Limb (tissue), 2 donors: ENCODE data around the gene NUP160.
A peak's percentile ranks its signal among the peaks of the same experiment; 100 is the strongest.
"Not testable (repeated sequence)": the region's sequence is repeated elsewhere in the genome, so short reads cannot be mapped to it uniquely, and the experiment has no call there.

Experiments
- DNase-seq, 2 donors: peaks; one replicate each; pipeline ENCODE4 v3.0.0-alpha.2; 2016; ENCODE audit errors: extremely low spot score in 2 of 2

NUP160 gene

DNA sequence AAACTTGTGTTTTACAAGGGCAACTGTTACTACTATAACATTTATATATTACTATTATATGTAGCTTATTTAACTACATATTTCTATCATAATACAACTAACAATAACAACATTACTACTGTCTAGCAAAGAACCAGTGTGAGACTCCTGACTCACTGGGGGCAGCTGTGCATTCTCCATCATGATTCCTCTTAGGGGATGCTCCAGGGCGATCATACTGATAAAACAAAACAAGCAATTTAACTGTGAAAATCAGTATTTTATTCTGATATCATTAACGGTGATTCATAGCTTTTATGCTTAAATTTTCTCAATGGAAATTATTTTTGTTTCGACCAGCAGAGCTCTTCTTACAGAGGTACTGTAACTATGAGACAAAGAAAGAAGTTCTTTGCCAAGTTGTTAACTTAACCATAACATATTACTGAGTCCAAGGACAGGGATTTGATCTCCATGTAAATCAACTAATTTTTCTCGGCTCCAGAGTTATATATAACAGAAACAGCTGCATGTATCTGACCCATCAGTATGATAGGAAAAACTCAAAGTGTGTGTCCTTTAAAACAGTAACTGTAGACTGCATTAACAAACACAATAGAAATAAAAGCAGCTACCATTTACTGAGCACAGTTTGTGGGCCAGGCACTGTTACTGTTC, 56.2 kb downstream of the NUP160 start:
- DNase-seq = peak in 1 of 2 donors; percentile 49

DNA sequence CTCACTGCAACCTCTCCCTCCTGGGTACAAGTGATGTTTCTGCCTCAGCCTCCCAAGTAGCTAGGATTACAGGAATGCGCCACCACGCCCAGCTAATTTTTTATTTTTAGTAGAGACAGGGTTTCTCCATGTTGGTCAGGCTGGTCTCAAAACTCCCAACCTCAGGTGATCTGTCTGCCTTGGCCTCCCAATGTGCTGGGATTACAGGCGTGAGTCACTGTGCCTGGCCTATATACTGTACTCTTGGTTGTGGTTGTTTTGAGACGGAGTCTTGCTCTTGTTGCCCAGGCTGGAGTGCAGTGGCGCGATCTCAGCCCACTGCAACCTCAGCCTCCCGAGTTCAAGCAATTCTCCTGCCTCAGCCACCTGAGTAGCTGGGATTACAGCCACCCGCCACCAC, 58.1 kb downstream of the NUP160 start:
- DNase-seq = not testable (repeated sequence)

DNA sequence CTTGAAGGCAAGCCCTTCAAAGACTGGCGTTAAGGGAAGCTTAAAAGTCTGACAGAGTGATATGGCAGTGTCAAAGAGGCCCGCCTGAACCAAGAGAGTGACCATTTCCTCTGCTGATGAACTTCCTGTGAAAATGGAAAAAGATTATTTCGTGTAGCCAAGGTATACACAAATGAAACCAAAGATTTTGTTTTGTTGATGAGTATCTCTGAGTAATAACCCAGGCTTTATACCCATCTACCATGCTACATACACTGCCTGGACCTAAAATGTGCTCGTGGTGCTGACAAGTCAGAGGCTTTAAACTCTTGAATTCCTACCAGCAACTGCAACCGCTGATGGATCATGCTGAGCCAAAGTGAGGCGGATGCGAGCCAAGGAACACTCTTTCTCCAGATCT, 60.0 kb downstream of the NUP160 start:
- no peak for DNase-seq

DNA sequence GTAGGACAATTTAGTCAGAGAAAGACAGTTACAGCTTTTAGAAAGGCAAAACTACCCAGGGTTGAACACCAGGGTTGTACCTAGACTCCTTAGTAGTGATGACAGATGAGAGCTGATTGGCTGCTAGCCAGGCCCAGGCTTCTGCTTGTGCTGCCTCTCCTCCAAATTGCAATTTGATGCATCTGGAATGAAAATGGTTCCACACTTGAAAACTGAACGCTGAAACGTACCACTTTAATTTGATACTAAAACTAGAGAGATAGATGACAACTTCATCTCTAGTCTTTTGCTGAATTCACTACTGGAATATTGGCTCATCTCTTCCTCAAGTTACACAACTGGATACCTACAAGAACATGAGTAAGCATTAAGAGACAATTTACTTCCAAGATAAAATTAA, 61.8 kb downstream of the NUP160 start:
- DNase-seq = no peak

DNA sequence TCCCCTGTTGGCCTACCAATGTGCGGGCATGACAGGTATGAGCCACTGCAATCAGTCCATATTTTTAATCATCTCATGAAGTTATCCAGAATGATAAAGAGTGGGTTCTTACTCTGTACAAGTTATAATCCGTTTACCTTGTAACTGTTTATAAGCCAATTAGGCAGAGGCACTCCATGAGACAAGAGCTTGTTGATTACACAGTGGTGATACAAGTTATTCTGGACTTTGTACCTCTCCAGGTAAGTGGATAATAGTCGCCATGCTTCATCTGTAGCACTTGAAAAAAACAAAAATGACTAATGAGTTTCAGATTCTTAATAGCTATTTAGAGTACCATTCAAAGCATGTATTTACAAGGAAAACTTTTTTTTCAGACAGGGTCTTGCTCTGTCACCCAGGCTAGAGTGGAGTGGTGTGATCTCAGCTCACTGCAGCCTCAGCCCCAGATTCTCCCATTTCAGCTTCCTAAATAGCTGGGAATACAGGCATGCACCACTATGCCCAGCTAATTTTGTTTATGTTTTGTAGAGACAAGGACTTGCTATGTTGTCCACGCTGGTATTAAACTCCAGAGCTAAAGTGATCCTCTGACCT, 63.3 kb downstream of the NUP160 start:
- DNase-seq = no peak

DNA sequence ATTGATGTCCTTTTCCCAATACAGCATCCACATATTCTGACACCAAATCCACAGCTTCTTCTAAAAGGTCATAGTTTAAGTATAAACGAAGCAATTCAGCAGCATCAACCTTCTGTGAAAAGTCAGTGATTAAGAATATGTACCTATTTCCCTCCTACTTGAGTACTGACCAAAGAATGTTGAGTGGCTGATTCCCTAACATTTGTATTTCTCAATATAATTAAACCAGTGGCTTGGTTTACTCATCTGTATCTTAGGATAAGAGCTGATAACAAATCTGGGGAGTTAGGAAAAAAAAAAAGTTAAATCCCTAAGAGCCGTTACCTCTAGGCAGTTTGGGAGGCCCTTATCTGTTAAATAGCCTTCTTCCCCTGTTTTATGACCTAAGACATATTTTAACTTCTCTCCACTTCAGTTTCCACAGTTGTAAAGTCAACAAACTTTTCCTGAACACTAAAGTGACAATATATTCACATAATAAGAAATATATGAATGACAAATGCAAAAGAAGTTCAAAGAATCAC, 65.0 kb downstream of the NUP160 start:
- DNase-seq = no peak

DNA sequence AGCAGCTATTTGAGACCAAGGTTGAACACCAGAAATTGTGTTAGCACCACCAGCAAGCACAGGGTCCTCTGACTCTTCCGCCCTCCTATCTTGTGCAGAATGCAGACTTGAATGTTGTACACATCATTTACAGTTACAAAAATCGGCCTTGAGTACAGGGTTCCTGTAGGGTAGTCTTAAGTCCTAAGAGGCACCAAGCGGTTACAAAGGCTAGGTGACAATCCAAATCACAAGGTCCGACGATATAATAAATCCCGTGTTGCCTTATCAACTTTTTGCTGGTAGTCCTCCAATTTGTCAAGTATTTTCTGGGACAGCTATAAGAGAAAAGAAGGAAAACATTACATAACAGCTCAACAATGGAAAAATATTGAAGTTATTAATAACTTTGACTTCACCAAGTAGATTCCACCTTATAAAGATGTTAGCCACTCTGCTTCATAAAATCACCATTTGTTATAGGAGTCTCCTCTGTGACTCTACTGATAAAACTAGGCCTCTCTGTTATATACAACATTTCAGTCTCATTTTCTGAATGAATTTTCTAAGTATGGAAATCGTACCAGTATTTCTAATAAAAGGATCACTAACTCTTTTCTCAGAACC, 69.2 kb downstream of the NUP160 start:
- no peak for DNase-seq

DNA sequence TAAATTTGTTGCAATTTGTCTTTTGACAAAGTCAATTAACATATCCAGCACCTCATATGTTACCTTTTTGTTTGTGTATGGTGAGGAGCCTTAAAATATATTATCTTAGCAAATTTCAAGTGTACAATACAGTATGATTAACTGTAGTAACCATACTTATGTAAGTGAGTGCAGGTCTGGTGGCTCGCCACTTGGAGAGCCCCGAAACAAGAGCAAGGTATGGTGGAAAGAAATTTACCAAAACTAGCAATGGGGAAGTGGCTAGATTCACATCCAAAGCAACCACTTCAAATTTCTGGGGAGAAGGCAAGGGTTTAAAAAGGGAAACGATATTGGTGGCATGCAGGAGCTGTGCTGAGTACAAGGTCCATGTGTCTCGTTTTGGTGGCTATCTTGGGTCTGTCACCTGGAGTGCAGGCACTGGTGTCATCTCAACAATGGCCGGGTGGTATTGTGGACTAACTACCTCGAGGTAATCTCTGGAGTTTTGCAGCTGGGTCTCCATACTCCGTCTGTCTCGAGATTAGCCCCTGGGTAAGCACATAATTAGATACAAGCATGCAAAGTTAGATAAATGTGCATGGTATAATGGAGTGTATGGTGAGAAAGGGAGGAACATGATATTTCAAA, 72.8 kb downstream of the NUP160 start:
- no peak for DNase-seq

DNA sequence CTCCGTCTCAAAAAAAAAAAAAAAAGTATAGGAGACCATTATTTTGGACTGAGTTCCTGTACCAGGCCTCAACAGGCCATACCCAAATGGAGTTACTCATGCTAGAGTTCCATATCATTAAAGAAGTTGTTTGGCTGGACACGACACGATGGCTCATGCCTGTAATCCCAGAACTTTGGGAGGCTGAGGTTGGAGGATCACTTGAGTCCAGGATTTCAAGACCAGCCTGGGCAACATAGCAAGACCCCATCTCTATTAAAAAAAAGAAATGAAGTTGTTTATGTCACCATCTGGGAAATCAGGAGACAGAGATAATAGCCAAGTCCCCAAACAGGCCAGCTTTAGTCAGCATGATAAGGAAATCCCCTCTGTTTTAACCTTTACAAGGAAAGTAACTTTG, 74.3 kb downstream of the NUP160 start:
- no peak for DNase-seq

DNA sequence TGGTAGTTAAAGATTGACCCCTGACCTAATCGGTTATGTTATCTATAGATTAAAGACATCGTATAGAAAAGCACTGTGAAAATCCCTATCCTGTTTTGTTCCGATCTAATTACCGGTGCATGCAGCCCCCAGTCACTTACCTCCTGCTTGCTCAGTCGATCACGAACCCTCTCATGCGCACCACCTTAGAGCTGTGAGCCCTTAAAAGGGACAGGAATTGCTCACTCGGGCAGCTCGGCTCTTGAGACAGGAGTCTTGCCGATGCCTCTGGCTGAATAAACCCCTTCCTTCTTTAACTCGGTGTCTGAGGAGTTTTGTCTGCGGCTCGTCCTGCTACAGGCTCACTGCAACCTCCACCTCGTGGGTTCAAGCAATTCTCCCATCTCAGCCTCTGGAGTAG, 78.6 kb downstream of the NUP160 start:
- DNase-seq = not testable (repeated sequence)

DNA sequence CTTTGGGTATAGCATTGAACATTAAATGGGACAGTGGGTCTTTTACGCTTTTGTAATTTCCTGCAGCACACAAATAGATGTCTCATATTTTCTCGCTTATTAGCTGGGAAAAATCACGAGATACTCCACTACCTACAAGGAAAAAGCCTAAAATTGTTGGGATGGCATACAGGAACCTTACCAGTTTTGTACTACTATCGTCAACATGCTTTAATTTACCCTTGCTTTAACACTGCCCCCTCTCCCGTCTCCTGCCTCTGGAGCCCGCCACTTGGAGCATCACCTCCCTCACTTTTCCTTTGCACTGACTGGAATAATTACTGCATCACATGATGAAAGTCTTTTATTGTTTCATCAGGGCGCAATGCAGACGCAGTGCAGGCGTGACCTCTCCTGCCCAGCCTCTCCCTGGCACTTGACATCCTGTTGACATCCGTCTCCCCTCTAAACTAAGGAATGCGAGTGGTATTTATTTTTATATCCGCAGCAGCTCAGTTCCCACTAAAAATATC, 80.0 kb downstream of the NUP160 start:
- DNase-seq = peak; percentile 51 to 70

DNA sequence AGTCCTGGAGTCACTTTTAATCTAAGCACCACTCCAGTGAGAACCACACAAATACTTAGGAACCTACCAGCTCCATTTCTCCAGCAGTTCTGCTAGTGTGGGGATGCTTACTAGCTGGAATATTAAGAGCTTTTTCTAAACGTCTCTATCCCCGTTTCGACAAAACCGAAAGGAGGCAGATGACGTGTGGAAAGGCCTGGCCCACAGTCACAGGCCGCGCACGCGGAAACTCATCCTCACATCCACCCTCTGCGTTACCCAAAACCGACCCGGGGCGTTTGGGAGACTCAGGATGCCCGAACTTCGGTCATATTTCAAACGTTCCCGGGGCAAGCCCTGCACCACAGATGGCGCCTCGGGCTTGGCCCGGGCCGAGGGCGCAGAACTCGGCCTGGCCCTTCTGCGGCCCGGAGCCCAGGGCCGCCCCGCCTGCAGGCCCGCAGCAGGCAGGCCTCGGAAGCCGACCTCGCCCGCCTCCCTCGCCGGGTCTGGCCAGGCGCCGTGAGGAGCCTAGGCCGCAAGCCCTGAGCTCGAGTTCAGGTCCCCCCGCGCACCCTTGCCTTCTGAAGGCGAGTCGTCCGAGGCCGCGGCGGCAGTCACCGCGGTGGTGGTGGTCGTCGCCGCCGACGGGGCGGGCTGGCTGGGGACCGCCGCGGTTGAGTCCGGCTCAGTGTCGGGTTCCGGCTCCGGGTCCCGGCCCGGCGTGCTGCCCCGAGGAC, 81.5 kb downstream of the NUP160 start:
- DNase-seq = peak in 1 of 2 donors; percentile 27

DNA sequence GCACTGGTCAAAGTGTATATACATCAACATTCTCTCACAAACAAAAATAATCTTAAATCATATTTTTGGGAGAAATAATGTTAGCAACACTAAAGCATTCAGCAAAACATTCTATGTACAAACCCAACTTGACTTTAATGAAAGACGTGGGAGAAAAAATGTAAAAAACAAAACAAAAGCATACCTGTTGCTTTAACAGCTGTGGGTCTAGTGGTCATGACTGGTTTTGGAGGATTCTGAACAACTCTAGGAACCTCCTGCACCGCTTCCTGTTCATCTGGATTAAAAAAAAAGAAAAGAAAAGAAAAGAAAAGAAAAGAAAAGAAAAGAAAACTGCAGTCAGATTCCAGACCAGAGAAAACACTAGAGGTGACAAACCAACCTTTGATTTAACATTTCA, 83.1 kb downstream of the NUP160 start:
- no peak for DNase-seq

DNA sequence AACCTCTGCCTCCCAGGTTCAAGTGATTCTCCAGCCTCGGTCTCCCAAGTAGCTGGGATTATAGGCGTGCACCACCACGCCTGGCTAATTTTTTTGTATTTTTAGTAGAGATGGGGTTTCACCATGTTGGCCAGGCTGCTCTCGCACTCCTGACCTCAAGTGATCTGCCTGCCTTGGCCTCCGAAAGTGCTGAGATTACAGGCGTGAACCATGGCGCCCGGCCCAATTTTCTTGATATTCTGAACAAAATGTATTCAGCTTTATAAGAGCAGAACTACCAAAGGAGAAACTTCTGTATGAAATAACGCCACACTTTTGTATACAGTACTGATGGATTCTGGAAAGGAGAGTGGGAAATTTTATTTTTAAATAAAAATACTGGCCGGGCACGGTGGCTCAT, 88.9 kb downstream of the NUP160 start:
- DNase-seq = not testable (repeated sequence)

DNA sequence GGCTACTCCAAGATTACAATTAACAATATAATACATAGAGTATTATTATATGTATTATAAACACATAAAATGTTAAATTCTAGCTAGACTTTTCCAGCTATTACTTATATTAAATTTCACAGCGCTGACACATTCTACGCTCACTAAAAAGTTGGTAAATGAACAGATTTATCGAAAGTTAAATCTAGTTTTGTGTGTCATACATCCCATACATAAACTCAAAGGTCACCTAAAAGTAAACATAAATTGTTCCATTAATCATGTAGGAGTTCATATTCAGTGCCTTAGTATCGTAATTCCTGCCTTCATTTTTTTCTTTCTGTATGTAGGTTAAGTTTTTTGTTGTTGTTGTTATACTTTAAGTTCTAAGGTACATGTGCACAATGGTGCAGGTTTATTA, 91.9 kb downstream of the NUP160 start:
- DNase-seq = no peak

DNA sequence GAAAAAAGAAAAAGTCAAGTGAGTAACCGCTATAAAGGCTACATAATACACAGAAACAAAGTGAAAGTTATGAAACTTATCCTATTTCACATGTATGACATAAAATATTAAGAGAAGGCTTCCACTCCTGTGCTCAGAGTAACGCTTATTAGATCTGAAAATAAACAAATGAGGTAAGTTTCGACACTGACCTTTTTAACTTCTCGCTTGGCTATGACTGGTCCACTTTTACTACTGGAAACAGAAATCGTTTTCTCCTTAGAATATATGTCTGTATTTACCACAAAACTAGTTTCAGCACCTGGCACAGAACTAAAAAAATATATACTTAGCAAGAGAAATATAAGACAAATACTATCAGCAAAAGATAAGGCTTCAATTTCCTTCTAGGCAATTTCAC, 97.4 kb downstream of the NUP160 start:
- DNase-seq = no peak

DNA sequence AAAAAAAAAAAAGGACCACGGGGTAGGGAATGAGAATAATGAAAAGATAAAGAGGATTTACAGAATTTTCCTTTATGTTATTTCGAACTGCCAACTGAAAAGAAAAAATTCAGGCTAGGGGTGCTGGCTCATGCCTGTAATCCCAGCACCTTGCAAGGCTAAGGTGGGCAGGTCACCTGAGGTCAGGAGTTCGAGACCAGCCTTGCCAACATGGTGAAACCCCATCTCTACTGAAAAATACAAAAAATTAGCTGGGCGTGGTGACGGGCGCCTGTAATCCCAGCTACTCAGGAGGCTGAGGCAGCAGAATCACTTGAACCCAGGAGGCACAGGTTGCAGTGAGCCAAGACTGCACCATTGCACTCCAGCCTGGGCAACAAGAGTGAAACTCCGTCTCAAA, 105.7 kb downstream of the NUP160 start:
- DNase-seq = not testable (repeated sequence)

DNA sequence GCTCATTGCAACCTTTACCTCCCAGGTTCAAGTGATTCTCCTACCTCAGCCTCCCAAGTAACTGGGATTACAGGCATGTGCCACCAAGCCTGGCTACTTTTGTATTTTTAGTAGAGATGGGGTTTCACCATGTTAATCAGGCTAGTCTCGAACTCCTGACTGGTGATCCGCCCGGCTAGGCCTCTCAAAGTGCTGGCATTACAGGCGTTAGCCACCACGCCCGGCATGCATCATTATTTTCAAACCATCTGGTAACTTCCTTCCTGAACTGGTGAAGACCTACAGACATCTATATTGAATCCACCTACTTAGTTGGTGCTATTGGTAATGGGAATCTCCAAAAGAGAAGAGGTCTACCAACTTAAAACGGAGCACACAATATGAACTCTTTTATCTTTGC, 110.3 kb downstream of the NUP160 start:
- DNase-seq = not testable (repeated sequence)

DNA sequence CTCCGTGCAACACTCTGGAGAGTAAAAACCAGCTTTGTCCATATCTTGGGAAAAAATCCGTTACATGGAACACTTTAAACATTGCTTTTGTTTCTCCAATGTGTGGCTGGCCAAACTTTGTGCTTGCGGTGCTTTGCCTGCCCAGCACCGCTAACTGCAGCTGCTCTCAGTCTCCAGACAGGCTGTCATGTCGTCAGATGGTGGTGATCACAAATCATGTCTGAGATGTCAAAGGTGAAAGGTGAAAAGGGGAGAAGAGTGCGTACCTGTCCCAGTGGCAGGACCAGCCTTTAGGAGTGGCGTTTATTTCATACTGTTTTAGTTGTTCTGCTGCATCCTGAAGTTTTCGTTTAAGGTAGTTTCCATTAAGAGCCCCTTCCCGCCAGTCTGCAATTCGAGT, 115.9 kb downstream of the NUP160 start:
- DNase-seq = no peak

DNA sequence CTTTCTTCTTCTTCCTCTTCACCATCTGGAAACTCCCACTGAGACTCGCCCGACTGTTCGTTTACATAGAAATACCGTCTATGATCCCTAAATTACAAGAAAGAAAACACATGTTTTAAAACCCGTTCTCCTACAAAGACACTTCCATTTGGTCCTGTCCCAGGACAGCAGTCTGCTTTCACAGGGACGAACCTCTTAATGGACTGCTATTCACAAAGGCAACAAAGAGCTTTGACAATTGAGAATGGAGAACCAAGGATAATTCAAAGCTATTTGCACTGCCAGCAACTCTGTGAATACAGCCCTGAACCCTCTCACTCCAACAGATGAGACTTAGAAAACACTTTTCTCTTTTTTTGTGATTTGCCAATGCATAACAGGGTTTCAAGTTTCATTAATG, 116.7 kb downstream of the NUP160 start:
- no peak for DNase-seq
